Epithelial cell of esophagus (primary cell): ENCODE data around the gene IRF4.
"Not testable (repeated sequence)": the region's sequence is repeated elsewhere in the genome, so short reads cannot be mapped to it uniquely, and the experiment has no call there.

Experiments
- DNase-seq: peaks from one replicate; pipeline ENCODE4 v3.0.0; 2010; ENCODE audit warnings: low read depth
- H3K4me3 ChIP-seq: 2 replicates; pipeline ENCODE4 v1.5.1; 2011; ENCODE audit warnings: mild to moderate bottlenecking, low read length, control low read depth
- TF ChIP-seq, protein P1 (sequence below): IDR thresholded peaks from 2 replicates; pipeline ENCODE4 v1.5.1; 2011; ENCODE audit warnings: low read depth, mild to moderate bottlenecking, low read length, control low read depth, inconsistent platforms; ENCODE audit not compliant: insufficient read depth; ENCODE audit errors: missing control alignments

The IRF4 gene

DNA sequence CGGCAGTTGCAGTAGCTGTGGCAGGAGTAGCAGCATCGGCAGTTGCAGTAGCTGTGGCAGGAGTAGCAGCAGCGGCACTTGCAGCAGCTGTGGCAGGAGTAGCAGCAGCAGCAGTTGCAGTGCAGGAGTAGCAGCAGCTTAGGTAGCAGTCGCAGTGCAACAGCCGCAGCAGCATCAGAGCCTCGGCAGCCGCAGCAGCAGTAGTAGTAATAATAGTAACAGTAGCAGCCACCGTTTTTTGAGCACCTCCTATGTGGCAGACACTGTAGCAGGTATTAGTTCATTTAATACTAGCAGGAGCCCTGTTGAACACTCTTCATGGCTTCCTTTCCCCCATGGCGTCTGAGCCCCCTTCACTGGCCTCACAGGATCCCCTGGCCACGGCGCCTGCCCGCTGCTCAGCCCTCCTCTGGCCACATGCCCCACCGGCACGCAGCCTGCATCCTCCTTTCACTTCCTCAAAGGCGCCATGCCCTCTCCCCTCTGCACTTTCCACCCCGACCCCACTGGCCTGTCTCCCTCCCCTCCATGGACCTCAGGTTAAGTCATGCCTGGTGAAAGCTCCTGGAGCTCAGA lies 19.1 kb upstream of the IRF4 start:
- DNase-seq, result no peak
- no peak overlapping the region for H3K4me3 ChIP-seq
- TF ChIP-seq, protein P1, sequence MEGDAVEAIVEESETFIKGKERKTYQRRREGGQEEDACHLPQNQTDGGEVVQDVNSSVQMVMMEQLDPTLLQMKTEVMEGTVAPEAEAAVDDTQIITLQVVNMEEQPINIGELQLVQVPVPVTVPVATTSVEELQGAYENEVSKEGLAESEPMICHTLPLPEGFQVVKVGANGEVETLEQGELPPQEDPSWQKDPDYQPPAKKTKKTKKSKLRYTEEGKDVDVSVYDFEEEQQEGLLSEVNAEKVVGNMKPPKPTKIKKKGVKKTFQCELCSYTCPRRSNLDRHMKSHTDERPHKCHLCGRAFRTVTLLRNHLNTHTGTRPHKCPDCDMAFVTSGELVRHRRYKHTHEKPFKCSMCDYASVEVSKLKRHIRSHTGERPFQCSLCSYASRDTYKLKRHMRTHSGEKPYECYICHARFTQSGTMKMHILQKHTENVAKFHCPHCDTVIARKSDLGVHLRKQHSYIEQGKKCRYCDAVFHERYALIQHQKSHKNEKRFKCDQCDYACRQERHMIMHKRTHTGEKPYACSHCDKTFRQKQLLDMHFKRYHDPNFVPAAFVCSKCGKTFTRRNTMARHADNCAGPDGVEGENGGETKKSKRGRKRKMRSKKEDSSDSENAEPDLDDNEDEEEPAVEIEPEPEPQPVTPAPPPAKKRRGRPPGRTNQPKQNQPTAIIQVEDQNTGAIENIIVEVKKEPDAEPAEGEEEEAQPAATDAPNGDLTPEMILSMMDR, result no peak

DNA sequence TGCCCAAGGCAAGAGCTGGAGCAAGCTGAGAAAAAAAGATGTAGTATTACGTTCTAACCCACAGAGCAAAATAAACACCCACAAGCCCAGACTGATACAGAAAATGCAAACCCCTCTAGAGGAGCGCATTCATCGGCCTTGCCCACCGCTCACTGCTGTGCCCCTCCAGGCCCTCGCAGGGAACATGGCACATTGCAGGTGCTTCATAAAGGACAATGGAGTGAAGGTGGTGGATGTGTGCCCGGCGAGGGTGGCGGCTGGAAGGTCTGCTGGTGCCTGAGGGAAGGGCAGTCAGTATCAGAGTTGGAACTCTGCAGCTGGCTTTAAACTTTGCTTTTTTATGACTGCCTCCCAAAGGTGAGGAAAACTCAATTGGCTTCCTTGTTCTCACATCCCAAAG lies 18.5 kb upstream of the IRF4 start:
- TF ChIP-seq, protein P1, result no peak
- H3K4me3 ChIP-seq, result no peak overlapping the region
- no peak for DNase-seq

DNA sequence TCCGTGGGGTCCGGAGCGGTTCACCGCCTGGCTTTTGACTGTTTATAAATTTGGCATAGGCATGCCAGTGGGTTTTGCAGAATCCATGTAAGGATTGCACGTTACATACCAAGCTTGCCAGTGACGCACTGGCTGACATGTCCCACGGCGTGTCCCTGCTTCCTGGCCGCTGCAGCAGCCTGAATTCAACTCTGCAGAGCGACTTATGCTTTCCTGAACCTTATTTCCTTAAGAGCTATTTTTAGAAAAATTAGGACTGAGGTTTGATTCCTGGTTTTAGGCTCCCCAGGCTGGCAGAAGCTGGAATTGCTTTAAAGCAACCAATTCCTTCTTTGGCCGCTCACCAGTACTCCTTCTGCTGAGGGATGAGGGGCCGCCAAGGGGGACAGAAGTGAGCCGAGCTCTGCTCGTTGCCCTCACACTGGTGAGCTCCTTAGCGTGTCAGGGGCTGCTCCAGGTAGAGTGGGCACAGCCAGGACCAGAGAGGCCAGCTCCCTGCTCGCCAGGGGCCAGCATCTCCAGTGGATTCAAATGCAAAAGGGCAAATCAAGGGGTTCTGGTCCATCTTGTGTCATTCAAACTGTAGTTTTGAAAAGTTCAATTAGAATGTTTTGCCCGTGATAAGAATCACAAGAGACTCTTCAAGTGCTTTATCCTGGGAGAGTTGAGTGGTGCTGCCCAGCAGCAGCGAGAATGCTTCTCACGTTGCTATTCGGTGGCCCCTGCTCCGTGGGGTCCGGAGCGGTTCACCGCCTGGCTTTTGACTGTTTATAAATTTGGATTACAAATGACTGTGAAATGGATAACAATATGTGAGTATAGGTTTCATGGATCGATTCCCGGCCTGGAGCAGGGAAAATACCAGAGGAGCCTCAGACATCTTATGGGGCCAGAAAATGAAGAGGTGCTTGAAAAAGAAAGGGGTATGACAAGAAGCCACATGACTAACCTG lies 17.5 kb upstream of the IRF4 start:
- TF ChIP-seq, protein P1, result peak; percentile 39
- peak; percentile 45 for DNase-seq
- H3K4me3 ChIP-seq, result no peak overlapping the region

DNA sequence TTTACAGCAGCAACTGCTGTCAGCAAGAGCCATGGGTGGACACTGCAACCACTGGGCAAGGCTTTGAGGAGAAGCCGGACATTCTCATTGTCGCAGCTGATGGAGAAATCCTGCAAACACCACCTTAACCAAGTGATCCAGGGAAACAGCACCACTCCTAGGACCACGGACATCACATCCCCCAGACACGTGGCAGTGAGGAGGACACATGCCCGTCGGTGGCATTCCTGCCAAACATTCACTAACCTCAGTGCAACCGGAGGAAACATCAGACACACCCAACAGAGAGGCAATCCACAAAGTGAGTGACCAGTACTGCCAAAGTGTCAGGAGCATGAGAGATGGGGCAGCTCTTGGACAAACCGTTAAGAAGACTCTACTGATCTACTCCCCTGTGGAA lies 16.6 kb upstream of the IRF4 start:
- TF ChIP-seq, protein P1, result no peak
- DNase-seq, result no peak
- no peak overlapping the region for H3K4me3 ChIP-seq

DNA sequence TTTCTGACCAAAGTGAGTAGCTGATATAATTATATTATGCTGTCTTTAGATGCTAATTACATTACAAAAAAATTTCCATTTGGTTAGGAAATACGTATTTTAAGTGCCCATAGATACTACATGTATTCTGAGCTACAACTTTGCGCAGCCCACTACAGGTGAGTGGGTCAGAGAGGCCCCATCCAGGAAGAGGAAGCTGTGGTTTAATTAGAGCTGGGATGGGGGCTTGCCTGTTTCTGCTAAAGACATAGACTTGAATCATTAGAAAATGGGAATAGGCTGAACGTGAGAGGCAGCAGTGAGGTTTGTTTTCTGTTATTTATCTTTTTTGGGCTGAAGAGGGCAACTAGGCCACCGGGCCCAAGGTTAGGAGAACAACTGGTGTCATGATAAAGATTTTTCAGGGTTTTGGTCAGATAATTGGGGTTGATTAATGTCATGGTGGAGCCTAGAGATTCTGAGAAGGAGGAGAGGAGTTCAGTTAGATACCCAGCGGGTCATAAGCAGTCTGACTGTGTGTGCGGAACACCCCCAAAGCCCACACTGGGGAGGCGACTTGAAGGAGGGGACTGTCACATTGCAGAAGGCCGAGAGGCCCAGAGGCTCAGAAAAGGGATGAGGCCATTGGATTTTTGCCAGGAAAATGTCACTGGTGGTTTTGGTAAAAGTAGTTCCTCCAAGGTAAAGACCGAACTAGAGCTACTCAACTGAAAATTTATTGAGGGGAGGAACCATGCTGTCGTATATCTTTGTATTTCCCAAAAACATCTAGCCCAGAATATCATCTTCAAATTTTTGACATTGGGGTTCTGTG lies 14.5 kb upstream of the IRF4 start:
- H3K4me3 ChIP-seq, result no peak overlapping the region
- TF ChIP-seq, protein P1, result no peak
- no peak for DNase-seq

DNA sequence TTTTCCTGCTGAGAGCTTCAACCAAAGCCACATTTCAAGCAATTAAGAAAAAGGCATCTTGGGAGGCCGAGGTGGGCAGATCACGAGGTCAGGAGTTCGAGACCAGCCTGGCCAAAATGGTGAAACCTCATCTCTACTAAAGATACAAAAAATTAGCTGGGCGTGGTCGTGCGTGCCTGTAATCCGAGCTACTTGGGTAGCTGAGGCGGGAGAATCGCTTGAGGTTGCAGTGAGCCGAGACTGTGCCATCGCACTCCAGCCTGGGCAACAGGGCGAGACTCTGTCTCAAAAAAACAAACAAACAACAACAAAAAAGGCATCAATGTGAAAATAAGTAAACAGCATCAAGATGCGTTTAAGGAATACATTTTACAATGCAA lies 13.9 kb upstream of the IRF4 start:
- H3K4me3 ChIP-seq, result not testable (repeated sequence)

More for the DNA sequence above, 13.9 kb upstream of the IRF4 start:
- DNase-seq, result not testable (repeated sequence)
